ENCODE data around the gene OR8B4. TPM values are rescaled to one million over a fixed set of nuclear protein-coding genes. Genes with fewer than 3 reads are reported as not detected.
A peak's percentile ranks its signal among the peaks of the same experiment; 100 is the strongest.

The OR8B4 gene
- total RNA-seq, 2 experiments from 2014 or later, result not detected

DNA sequence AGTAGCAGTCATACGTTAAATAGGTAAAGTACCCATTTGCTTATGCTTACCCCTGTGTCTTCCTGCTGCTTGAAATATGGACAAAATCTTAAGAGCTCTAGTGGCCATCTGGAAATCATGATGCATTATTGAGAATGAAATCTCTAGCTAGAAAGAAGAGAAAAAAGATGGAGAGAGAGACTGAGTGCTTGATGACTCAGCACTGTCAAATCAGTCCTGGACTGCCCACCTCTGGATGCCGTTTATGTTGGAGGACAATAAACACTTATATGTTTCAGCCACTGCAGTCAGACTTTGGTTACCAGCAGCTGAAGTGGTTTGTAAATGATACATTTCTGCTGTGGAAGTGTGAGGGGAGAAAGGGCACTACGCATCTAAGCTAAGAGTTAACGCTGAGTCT is 3.6 kb downstream of the OR8B4 start:
- Histone ChIP-seq H3K4me3 (ENCODE audit: low read depth, low read length, poor library complexity, severe bottlenecking) (no peak overlapping the region), H2AFZ (ENCODE audit: low read length) (no peak overlapping the region), H3K27ac (ENCODE audit: low read depth, low read length, poor library complexity, severe bottlenecking) (no peak overlapping the region), H3K9me3 (ENCODE audit: low read length) (no peaks in the 10 kb centered on the region), H4K20me1 (ENCODE audit: insufficient read depth, low read length) (no peaks in the 10 kb centered on the region), H3K9me2 (ENCODE audit: insufficient read depth, low read length) (no peaks in the 10 kb centered on the region), H3K79me2 (ENCODE audit: insufficient read depth, low read depth, low read length) (no peaks in the 10 kb centered on the region), H3K36me3 (ENCODE audit: insufficient read depth, low read length) (no peaks in the 10 kb centered on the region), H3K4me2 (ENCODE audit: low read length) (no peak overlapping the region), H3K4me1 (ENCODE audit: insufficient read depth, low read length, poor library complexity, severe bottlenecking) (no peaks in the 10 kb centered on the region)
- no TSS peak for BruUV-seq (replicated peaks)
- TF ChIP-seq, protein P1, sequence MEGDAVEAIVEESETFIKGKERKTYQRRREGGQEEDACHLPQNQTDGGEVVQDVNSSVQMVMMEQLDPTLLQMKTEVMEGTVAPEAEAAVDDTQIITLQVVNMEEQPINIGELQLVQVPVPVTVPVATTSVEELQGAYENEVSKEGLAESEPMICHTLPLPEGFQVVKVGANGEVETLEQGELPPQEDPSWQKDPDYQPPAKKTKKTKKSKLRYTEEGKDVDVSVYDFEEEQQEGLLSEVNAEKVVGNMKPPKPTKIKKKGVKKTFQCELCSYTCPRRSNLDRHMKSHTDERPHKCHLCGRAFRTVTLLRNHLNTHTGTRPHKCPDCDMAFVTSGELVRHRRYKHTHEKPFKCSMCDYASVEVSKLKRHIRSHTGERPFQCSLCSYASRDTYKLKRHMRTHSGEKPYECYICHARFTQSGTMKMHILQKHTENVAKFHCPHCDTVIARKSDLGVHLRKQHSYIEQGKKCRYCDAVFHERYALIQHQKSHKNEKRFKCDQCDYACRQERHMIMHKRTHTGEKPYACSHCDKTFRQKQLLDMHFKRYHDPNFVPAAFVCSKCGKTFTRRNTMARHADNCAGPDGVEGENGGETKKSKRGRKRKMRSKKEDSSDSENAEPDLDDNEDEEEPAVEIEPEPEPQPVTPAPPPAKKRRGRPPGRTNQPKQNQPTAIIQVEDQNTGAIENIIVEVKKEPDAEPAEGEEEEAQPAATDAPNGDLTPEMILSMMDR (conservative IDR thresholded peaks at IDR 0.05; ENCODE audit: low read length), result no peak
- TF ChIP-seq EZH2phosphoT487 (IDR thresholded peaks at IDR 0.05; ENCODE audit: borderline replicate concordance, low read depth, low read length), result no peak
- CTCF ChIA-PET (ENCODE audit: unreplicated experiment), result no interaction called here
- POLR2A ChIA-PET, result no interaction called here
- intact Hi-C loops (cut with micrococcal nuclease; ENCODE audit: unreplicated experiment), result no loop called here
- DNase-seq (ENCODE audit: low spot score), result no peak

DNA sequence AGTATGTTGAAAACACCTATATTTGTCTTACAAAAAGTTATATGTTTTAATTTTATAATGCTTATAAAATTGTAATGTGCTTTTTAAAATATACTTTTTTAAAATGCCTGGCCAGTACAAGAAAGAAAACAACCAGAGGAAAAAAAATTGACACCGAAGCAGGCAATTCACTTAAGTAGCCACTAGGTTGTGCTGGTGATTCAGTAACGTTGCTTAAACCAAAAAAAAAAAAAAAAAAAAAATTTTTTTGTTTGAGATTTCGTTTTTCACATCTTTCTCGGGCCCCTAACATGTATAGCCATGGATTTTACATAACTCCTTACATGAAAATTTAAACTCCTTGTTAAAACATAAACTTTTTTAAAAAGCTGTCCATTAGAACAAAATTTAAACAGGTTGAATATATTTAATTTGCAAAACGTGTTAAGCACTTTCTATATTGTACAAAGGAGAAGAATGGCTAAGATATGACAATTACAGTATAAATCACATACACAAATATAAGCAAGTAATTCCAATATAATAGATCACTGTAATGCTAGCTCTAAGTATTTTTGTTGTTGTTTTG is 9.2 kb downstream of the OR8B4 start:
- Histone ChIP-seq H3K4me1 (ENCODE audit: insufficient read depth, low read length, poor library complexity, severe bottlenecking) (no peaks in the 10 kb centered on the region), H3K4me3 (ENCODE audit: low read depth, low read length, poor library complexity, severe bottlenecking) (no peak overlapping the region), H3K79me2 (ENCODE audit: insufficient read depth, low read depth, low read length) (no peaks in the 10 kb centered on the region), H3K27ac (ENCODE audit: low read depth, low read length, poor library complexity, severe bottlenecking) (no peak overlapping the region), H4K20me1 (ENCODE audit: insufficient read depth, low read length) (no peaks in the 10 kb centered on the region), H3K9me3 (ENCODE audit: low read length) (no peaks in the 10 kb centered on the region), H3K4me2 (ENCODE audit: low read length) (0 out of 2 replicates have a peak overlapping the region, but pooled peaks have one; percentile 13), H2AFZ (ENCODE audit: low read length) (peak overlapping the region; percentile 11; the same call in 1 of the 2 replicates), H3K36me3 (ENCODE audit: insufficient read depth, low read length) (no peaks in the 10 kb centered on the region), H3K9me2 (ENCODE audit: insufficient read depth, low read length) (no peaks in the 10 kb centered on the region)
- ChIA-PET POLR2A (interaction anchor here (0.6 kb wide), 1 partner anchor 390 kb away, joined by 3 read pairs; no protein-coding TSS in a partner anchor), CTCF (ENCODE audit: unreplicated experiment) (interaction anchor here (1.1 kb wide), 1 partner anchor 13 kb away, joined by 3 read pairs; no protein-coding TSS in a partner anchor)
- TF ChIP-seq EZH2phosphoT487 (IDR thresholded peaks at IDR 0.05; ENCODE audit: borderline replicate concordance, low read depth, low read length), result no peak
- TF ChIP-seq, protein P1 (conservative IDR thresholded peaks at IDR 0.05; ENCODE audit: low read length), result peak; percentile 90
- intact Hi-C loops (cut with micrococcal nuclease; ENCODE audit: unreplicated experiment), result loop anchor here (1.0 kb wide), 1 partner anchor 171 kb away; no protein-coding TSS in a partner anchor
- BruUV-seq (replicated peaks), result no TSS peak
- peak; percentile 64 for DNase-seq (ENCODE audit: low spot score)

GRCh38 chr11:124409906-124410305 is 14.8 kb downstream of the OR8B4 start:
- no TSS peak for BruUV-seq (replicated peaks)
- H3K4me2 ChIP-seq (ENCODE audit: low read length), result no peak overlapping the region
- intact Hi-C loops (cut with micrococcal nuclease; ENCODE audit: unreplicated experiment), result no loop called here
- no peak for TF ChIP-seq EZH2phosphoT487 (IDR thresholded peaks at IDR 0.05; ENCODE audit: borderline replicate concordance, low read depth, low read length)
- TF ChIP-seq, protein P1 (conservative IDR thresholded peaks at IDR 0.05; ENCODE audit: low read length), result no peak
- ChIA-PET CTCF (ENCODE audit: unreplicated experiment) (no interaction called here), POLR2A (interaction anchor here (0.5 to 1.1 kb wide), 2 partner anchors 14 to 31 kb away, joined by 3 read pairs; partner anchors contain the start of gene OR8B4)
- no peak overlapping the region for H2AFZ ChIP-seq (ENCODE audit: low read length)
- no peak overlapping the region for H3K27ac ChIP-seq (ENCODE audit: low read depth, low read length, poor library complexity, severe bottlenecking)
- no peaks in the 10 kb centered on the region for H3K4me1 ChIP-seq (ENCODE audit: insufficient read depth, low read length, poor library complexity, severe bottlenecking)
- H3K9me2 ChIP-seq (ENCODE audit: insufficient read depth, low read length), result no peaks in the 10 kb centered on the region
- no peak overlapping the region for H3K4me3 ChIP-seq (ENCODE audit: low read depth, low read length, poor library complexity, severe bottlenecking)
- no peaks in the 10 kb centered on the region for H3K36me3 ChIP-seq (ENCODE audit: insufficient read depth, low read length)
- DNase-seq (ENCODE audit: low spot score), result no peak
- no peaks in the 10 kb centered on the region for H4K20me1 ChIP-seq (ENCODE audit: insufficient read depth, low read length)
- H3K9me3 ChIP-seq (ENCODE audit: low read length), result no peaks in the 10 kb centered on the region
- no peaks in the 10 kb centered on the region for H3K79me2 ChIP-seq (ENCODE audit: insufficient read depth, low read depth, low read length)
